H1 (cell line): ENCODE results near the gene TLE5. TPM values are rescaled to one million over a fixed set of nuclear protein-coding genes. Genes with fewer than 3 reads are reported as not detected.
A peak's percentile ranks its signal among the peaks of the same experiment; 100 is the strongest.

Experiments used
- CTCF ChIA-PET: fragments of 300-600 bp; sonication (Branson Sonifier 250); formaldehyde crosslinking; loops from one replicate; lab custom pipeline; 2021; ENCODE audit not compliant: partially characterized antibody; lab: Charles Lee
- POLR2A ChIA-PET: fragments of 300-600 bp; sonication (Branson Sonifier 250); formaldehyde crosslinking; loops from one replicate; lab custom pipeline; 2021; ENCODE audit warnings: inconsistent platforms; ENCODE audit not compliant: partially characterized antibody; lab: Charles Lee
- DNase-seq, 2 experiments: peaks; one replicate each; pipeline versions ENCODE4 v3.0.0 to v3.0.0-alpha.2; 2010 to 2022; ENCODE audit warnings: low spot score in 2 of 2, low read depth in 1 of 2, mixed read lengths in 1 of 2
- FAIRE-seq: peaks from 2 replicates; lab custom pipeline; 2011; peaks lifted over from hg19 to GRCh38; lab: Jason Lieb, UNC
- H2AFZ ChIP-seq: 2 replicates; pipeline ENCODE4 v1.8.1; 2012; ENCODE audit warnings: low read length, inconsistent platforms
- H2AK5ac ChIP-seq: 2 replicates; pipeline ENCODE4 v1.6.1; 2013; ENCODE audit warnings: low read depth, low read length
- H2BK120ac ChIP-seq: replicated peaks from 2 replicates; pipeline ENCODE3; 2013; ENCODE audit warnings: low read depth, low read length, inconsistent platforms
- H2BK12ac ChIP-seq: 2 replicates; pipeline ENCODE4 v1.6.1; 2013; ENCODE audit warnings: low read depth, low read length
- H2BK15ac ChIP-seq: 2 replicates; pipeline ENCODE4 v1.6.1; 2013; ENCODE audit warnings: low read length
- H2BK20ac ChIP-seq: 2 replicates; pipeline ENCODE4 v1.6.1; 2013; ENCODE audit warnings: low read length
- H2BK5ac ChIP-seq: 2 replicates; pipeline ENCODE4 v1.6.1; 2013; ENCODE audit warnings: low read depth, low read length
- H3K14ac ChIP-seq: 2 replicates; pipeline ENCODE4 v1.6.1; 2013; ENCODE audit warnings: inconsistent platforms; ENCODE audit not compliant: insufficient read length
- H3K18ac ChIP-seq: 2 replicates; pipeline ENCODE4 v1.6.1; 2013; ENCODE audit warnings: low read length; ENCODE audit errors: extremely low read depth
- H3K23ac ChIP-seq: 2 replicates; pipeline ENCODE4 v1.6.1; 2013; ENCODE audit warnings: inconsistent platforms; ENCODE audit not compliant: insufficient read length
- H3K23me2 ChIP-seq: 2 replicates; pipeline ENCODE4 v1.6.1; 2013; ENCODE audit warnings: low read depth, low read length
- H3K27ac ChIP-seq: 2 replicates; pipeline ENCODE4 v1.6.1; 2011; ENCODE audit warnings: low read depth, low read length, inconsistent platforms
- H3K27me3 ChIP-seq, 4 experiments: replicated peaks in 1 of 4; 1 replicate in 1 of 4; 2 replicates in 3 of 4; pipeline versions ENCODE4 v1.6.1 to v1.8.1; 2011 to 2013; ENCODE audit warnings: low read length in 3 of 4, mild to moderate bottlenecking in 3 of 4, inconsistent platforms in 2 of 4, mixed read lengths in 2 of 4, moderate library complexity in 1 of 4; ENCODE audit not compliant: control insufficient read depth in 3 of 4, insufficient read depth in 3 of 4; ENCODE audit errors: extremely low read depth in 1 of 4
- H3K36me3 ChIP-seq, 4 experiments: 2 replicates each; pipeline versions ENCODE4 v1.6.1 to v1.8.1; 2011 to 2013; ENCODE audit warnings: mild to moderate bottlenecking in 4 of 4, low read length in 3 of 4, moderate library complexity in 2 of 4, control low read depth in 1 of 4, inconsistent platforms in 1 of 4; ENCODE audit not compliant: insufficient read depth in 4 of 4, control insufficient read depth in 2 of 4
- H3K4ac ChIP-seq: replicated peaks from 2 replicates; pipeline ENCODE3; 2013; ENCODE audit warnings: low read length, low read depth, mixed read lengths, inconsistent platforms; ENCODE audit not compliant: insufficient read length
- H3K4me1 ChIP-seq, 4 experiments: replicated peaks in 1 of 4; 1 replicate in 1 of 4; 2 replicates in 3 of 4; pipeline versions ENCODE4 v1.6.1 to v1.8.1; 2011 to 2013; ENCODE audit warnings: low read length in 3 of 4, inconsistent platforms in 2 of 4, mixed read lengths in 1 of 4; ENCODE audit not compliant: insufficient read depth in 4 of 4, control insufficient read depth in 3 of 4
- H3K4me2 ChIP-seq, 2 experiments: 2 replicates each; pipeline versions ENCODE4 v1.6.1 to v1.8.1; 2011 to 2013; ENCODE audit warnings: low read depth in 2 of 2, low read length in 2 of 2, control low read depth in 1 of 2, inconsistent platforms in 1 of 2, mild to moderate bottlenecking in 1 of 2; ENCODE audit not compliant: insufficient read depth in 1 of 2
- H3K4me3 ChIP-seq, 4 experiments: fragments of 200-600, 300-600 bp in 1 of 4; sonication (generic), shearing (Covaris generic), sonication (Bioruptor Twin) in 1 of 4; 2 replicates each; pipeline versions ENCODE4 v1.5.1 to v1.8.1; 2011 to 2016; ENCODE audit warnings: low read length in 4 of 4, low read depth in 3 of 4, control low read depth in 2 of 4, inconsistent platforms in 2 of 4, mild to moderate bottlenecking in 2 of 4, mixed read lengths in 1 of 4, moderate library complexity in 1 of 4; ENCODE audit not compliant: insufficient read depth in 2 of 4; ENCODE audit errors: extremely low read depth in 1 of 4
- H3K56ac ChIP-seq: replicated peaks from 2 replicates; pipeline ENCODE3; 2013; ENCODE audit warnings: low read depth, mild to moderate bottlenecking, mixed read lengths, low read length, inconsistent platforms; ENCODE audit not compliant: insufficient read length
- H3K79me1 ChIP-seq: 2 replicates; pipeline ENCODE4 v1.6.1; 2013; ENCODE audit warnings: low read depth, low read length, control low read depth
- H3K79me2 ChIP-seq, 2 experiments: 2 replicates each; pipeline versions ENCODE4 v1.6.1 to v1.8.1; 2012 to 2013; ENCODE audit warnings: low read length in 2 of 2, mild to moderate bottlenecking in 2 of 2, inconsistent platforms in 1 of 2; ENCODE audit not compliant: insufficient read depth in 2 of 2, control insufficient read depth in 1 of 2
- H3K9ac ChIP-seq, 4 experiments: replicated peaks in 1 of 4; 1 replicate in 1 of 4; 2 replicates in 3 of 4; pipeline versions ENCODE4 v1.6.1 to v1.8.1; 2011 to 2013; ENCODE audit warnings: low read depth in 3 of 4, low read length in 3 of 4, control low read depth in 2 of 4, mild to moderate bottlenecking in 2 of 4, moderate library complexity in 2 of 4, inconsistent platforms in 1 of 4; ENCODE audit errors: extremely low read depth in 1 of 4
- H3K9me3 ChIP-seq, 2 experiments: 2 replicates each; pipeline versions ENCODE4 v1.6.1 to v1.8.1; 2012 to 2013; ENCODE audit warnings: mild to moderate bottlenecking in 2 of 2, moderate library complexity in 2 of 2, control low read depth in 1 of 2, inconsistent platforms in 1 of 2, low read depth in 1 of 2, low read length in 1 of 2, mixed read lengths in 1 of 2; ENCODE audit not compliant: insufficient read depth in 2 of 2
- H4K20me1 ChIP-seq, 2 experiments: replicated peaks in 1 of 2; 2 replicates each; pipeline versions ENCODE3 to v1.8.1; 2011 to 2013; ENCODE audit warnings: inconsistent platforms in 2 of 2, low read length in 2 of 2, mild to moderate bottlenecking in 1 of 2; ENCODE audit not compliant: insufficient read depth in 2 of 2, control insufficient read depth in 1 of 2
- H4K5ac ChIP-seq: 2 replicates; pipeline ENCODE4 v1.6.1; 2013; ENCODE audit warnings: low read length, low read depth, mixed read lengths, inconsistent platforms; ENCODE audit not compliant: insufficient read length
- H4K8ac ChIP-seq: 2 replicates; pipeline ENCODE4 v1.8.0; 2013; ENCODE audit warnings: mild to moderate bottlenecking, moderate library complexity, low read length, inconsistent platforms; ENCODE audit not compliant: insufficient read depth; ENCODE audit errors: extremely low read depth
- H4K91ac ChIP-seq: replicated peaks from 2 replicates; pipeline ENCODE3; 2013; ENCODE audit warnings: low read length, mixed read lengths, inconsistent platforms; ENCODE audit not compliant: insufficient read length
- BACH1 ChIP-seq: IDR thresholded peaks from 2 replicates; pipeline ENCODE4 v1.6.1; 2012; ENCODE audit warnings: low read length, improper control_type of control experiment
- RNF2 ChIP-seq: fragments of 200-900, 300-1000 bp; sonication (generic); IDR thresholded peaks from 2 replicates; pipeline ENCODE4 v1.7.1; 2016; ENCODE audit warnings: borderline replicate concordance, low read depth, mild to moderate bottlenecking, antibody characterized with exemption, low read length; ENCODE audit not compliant: poor library complexity, severe bottlenecking; ENCODE audit errors: missing control alignments
- SIN3A ChIP-seq, 2 experiments: IDR thresholded peaks in 1 of 2; conservative IDR thresholded peaks in 1 of 2; 2 replicates each; pipeline ENCODE4 v1.6.1; 2011 to 2012; ENCODE audit warnings: low read length in 2 of 2, improper control_type of control experiment in 1 of 2, low read depth in 1 of 2, mild to moderate bottlenecking in 1 of 2
- SP2 ChIP-seq: IDR thresholded peaks from 2 replicates; pipeline ENCODE4 v1.6.1; 2012; ENCODE audit warnings: mild to moderate bottlenecking, low read length, inconsistent platforms
- WGBS, 2 experiments: shearing (Covaris generic) in 1 of 2; methylation state at CpG; one replicate each; pipeline versions ENCODE4 v1.1.6 to v1.1.7; 2013 to 2015; ENCODE audit warnings: low lambda C conversion rate in 2 of 2, mixed read lengths in 2 of 2, inconsistent platforms in 1 of 2, low coverage in 1 of 2, missing lambda C conversion rate in 1 of 2; ENCODE audit not compliant: insufficient replicate concordance in 2 of 2, insufficient coverage in 1 of 2, insufficient read length in 1 of 2; ENCODE audit errors: extremely low coverage in 1 of 2, missing lambda C conversion rate in 1 of 2; 5-methylcytosine and 5-hydroxymethylcytosine counted together
- polyA plus RNA-seq, 7 experiments: library from polyadenylated mRNA; depleted of rRNA in 3 of 7; stranded (reverse) in 5 of 7; unstranded in 2 of 7; fragments of >200 nt in 5 of 7; fragments of 200-250 nt in 2 of 7; gene quantifications; 1 replicate in 5 of 7; 2 replicates in 1 of 7; 4 replicates in 1 of 7; pipeline versions ENCODE4 v1.2.1 to v1.2.3, GENCODE V29; 2011 to 2013; ENCODE audit warnings: missing spikeins in 2 of 7, mixed read lengths in 2 of 7
- total RNA-seq: library from RNA; stranded (reverse); fragmentation: NEBNext Ultra II Directional; extraction: Animal tissue kit (Norgen Biotek cat#: 25700); gene quantifications from 2 replicates; pipeline ENCODE4 v1.2.1, GENCODE V29; 2021

TLE5 gene
- total and polyA plus RNA-seq, 2 of the 8 experiments (the other 6 are each of a cell fraction or from before 2014, with no cell fraction given): 187 to 285 TPM

DNA sequence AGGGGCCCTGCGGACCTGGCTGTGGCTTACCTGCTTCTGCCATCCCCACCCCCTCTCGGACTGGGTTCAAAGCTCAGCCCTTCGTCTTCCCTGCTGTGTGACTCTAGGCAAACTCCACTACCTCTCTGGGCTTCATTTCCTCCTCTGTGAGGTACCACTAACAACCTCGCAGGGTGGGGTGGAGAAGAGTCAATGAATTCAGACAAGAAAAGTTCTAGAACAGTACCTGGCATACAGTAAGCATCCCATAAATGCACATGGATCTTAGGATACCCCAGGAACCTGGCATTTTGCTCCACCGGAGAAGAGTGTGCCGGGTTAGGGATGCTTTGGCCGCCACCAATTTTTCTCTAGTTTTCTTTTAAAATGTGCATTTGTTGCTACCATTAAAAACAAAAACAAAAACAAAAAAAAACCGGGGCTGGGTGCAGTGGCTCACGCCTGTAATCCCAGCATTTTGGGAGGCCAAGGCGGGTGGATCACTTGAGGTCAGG, 3.4 kb downstream of the TLE5 start:
- H3K4me1 ChIP-seq: peaks cover 3 to 31% (median 21%) of the 10 kb centered on the region in 4 experiments
- H3K79me2 ChIP-seq: peaks cover 0 to 4% of the 10 kb centered on the region in 2 experiments; a peak in 1 of 4 replicates
- CTCF ChIA-PET: interaction anchor here (1.0 to 2.6 kb wide), 9 partner anchors 13 to 101 kb away, joined by 3 to 13 read pairs (median 4); no protein-coding TSS in a partner anchor
- no peak for DNase-seq
- H3K56ac ChIP-seq: no peak overlapping the region
- no peak overlapping the region for H2BK15ac ChIP-seq
- H3K23me2 ChIP-seq: peaks cover 2% of the 10 kb centered on the region; the same call in 1 of the 2 replicates
- no peak overlapping the region for H2BK120ac ChIP-seq
- no peak overlapping the region for H3K4ac ChIP-seq
- H3K27me3 ChIP-seq: peaks cover 0 to 3% (median 0%) of the 10 kb centered on the region in 4 experiments; a peak in 2 of 7 replicates
- no peak overlapping the region for H3K27ac ChIP-seq
- no peak overlapping the region for H3K23ac ChIP-seq
- H3K14ac ChIP-seq: no peak overlapping the region
- peaks cover 2% of the 10 kb centered on the region; the same call in 1 of the 2 replicates for H3K79me1 ChIP-seq
- H3K9me3 ChIP-seq: no peaks in the 10 kb centered on the region
- no peak overlapping the region for H3K4me2 ChIP-seq
- no peak overlapping the region for H3K18ac ChIP-seq
- TF ChIP-seq SP2: no peak
- no peak for TF ChIP-seq RNF2
- TF ChIP-seq BACH1: no peak
- no peak for TF ChIP-seq SIN3A (conservative IDR thresholded peaks at IDR 0.05 in 1 of 2, IDR thresholded peaks at IDR 0.05 in 1 of 2; ENCODE audit: low read depth in 1 of 2, low read length in 2 of 2)
- no peak overlapping the region for H4K5ac ChIP-seq
- no peak overlapping the region for H2AFZ ChIP-seq
- H2BK5ac ChIP-seq: no peak overlapping the region
- no peak overlapping the region for H4K91ac ChIP-seq
- peaks cover 0 to 28% (median 7%) of the 10 kb centered on the region in 4 experiments; a peak in 4 of 8 replicates for H3K36me3 ChIP-seq
- no peak overlapping the region for H3K9ac ChIP-seq
- FAIRE-seq: no peak
- H4K8ac ChIP-seq: no peak overlapping the region
- H4K20me1 ChIP-seq: peaks cover 5 to 15% of the 10 kb centered on the region in 2 experiments
- H2BK12ac ChIP-seq: 0 out of 2 replicates have a peak overlapping the region, but pooled peaks have one; percentile 39
- POLR2A ChIA-PET: interaction anchor here (0.7 to 2.7 kb wide), 7 partner anchors 10 to 109 kb away, joined by 3 to 10 read pairs (median 4); partner anchors contain the start of gene TLE6
- H3K4me3 ChIP-seq: no peak overlapping the region
- H2BK20ac ChIP-seq: no peak overlapping the region
- H2AK5ac ChIP-seq: no peak overlapping the region
- WGBS, 2 experiments: 93% methylated on average over 10 of the region's 10 CpGs; no CpG with 5 or more reads in 1 of the 2 experiments
